PC-3 (cell line): ENCODE data around the gene KYNU. TPM values are rescaled to one million over a fixed set of nuclear protein-coding genes. Genes with fewer than 3 reads are reported as not detected.
A peak's percentile ranks its signal among the peaks of the same experiment; 100 is the strongest.

Experiments used
- ATAC-seq: fragments of 200-7000 bp; cut with Tn5 transposase; 2 replicates; pipeline ENCODE4 v1.9.1; 2020; ENCODE audit warnings: mild to moderate bottlenecking, moderate library complexity
- BruUV-seq: library from RNA; stranded (reverse); fragments of 400-500 nt; replicated peaks from 2 replicates; lab custom pipeline; 2021; lab: Mats Ljungman, UMichigan
- CTCF ChIA-PET: fragments of 300-600 bp; sonication (Branson Sonifier 250); formaldehyde crosslinking; loops from one replicate; lab custom pipeline; 2022; ENCODE audit warnings: antibody characterized with exemption; lab: Charles Lee
- POLR2A ChIA-PET: fragments of 300-600 bp; sonication (Branson Sonifier 250); formaldehyde crosslinking; loops from one replicate; lab custom pipeline; 2022; ENCODE audit warnings: antibody characterized with exemption; ENCODE audit not compliant: unreplicated experiment; lab: Charles Lee
- DNase-seq: peaks from one replicate; pipeline ENCODE4 v3.0.0-alpha.2; 2015
- H2AFZ ChIP-seq: fragments of 300-600 bp; sonication (generic); 2 replicates; pipeline ENCODE4 v1.6.0; 2016; ENCODE audit warnings: antibody characterized with exemption, low read length
- H3F3A ChIP-seq: fragments of 300-600 bp; sonication (generic); one replicate; pipeline ENCODE4 v1.6.0; 2017; ENCODE audit warnings: antibody characterized with exemption, low read length, control low read depth, mild to moderate bottlenecking; ENCODE audit not compliant: unreplicated experiment
- H3K27ac ChIP-seq: fragments of 300-600 bp; sonication (generic); 2 replicates; pipeline ENCODE4 v1.5.1; 2016; ENCODE audit warnings: mild to moderate bottlenecking, low read length
- H3K27me3 ChIP-seq: fragments of 300-600 bp; sonication (generic); 2 replicates; pipeline ENCODE4 v1.6.1; 2016; ENCODE audit warnings: low read length, mixed read lengths
- H3K36me3 ChIP-seq: fragments of 300-600 bp; sonication (generic); 2 replicates; pipeline ENCODE4 v1.6.1; 2016; ENCODE audit warnings: low read depth, mixed run types, low read length, mixed read lengths
- H3K4me1 ChIP-seq: fragments of 300-600 bp; sonication (generic); 2 replicates; pipeline ENCODE4 v1.5.1; 2016; ENCODE audit warnings: low read length; ENCODE audit not compliant: insufficient read depth
- H3K4me2 ChIP-seq: fragments of 300-600 bp; sonication (generic); 2 replicates; pipeline ENCODE4 v1.6.0; 2016; ENCODE audit warnings: low read length
- H3K4me3 ChIP-seq: fragments of 300-600 bp; sonication (generic); 2 replicates; pipeline ENCODE4 v1.5.1; 2016; ENCODE audit warnings: mild to moderate bottlenecking, low read length, mixed read lengths
- H3K79me2 ChIP-seq: fragments of 300-600 bp; sonication (generic); 2 replicates; pipeline ENCODE4 v1.6.1; 2017; ENCODE audit warnings: low read length, mixed read lengths
- H3K9ac ChIP-seq: fragments of 300-600 bp; sonication (generic); 2 replicates; pipeline ENCODE4 v1.6.0; 2016; ENCODE audit warnings: mild to moderate bottlenecking, low read length
- H3K9me2 ChIP-seq: fragments of 300-600 bp; sonication (generic); replicated peaks from 2 replicates; pipeline ENCODE4 v1.6.1; 2016; ENCODE audit warnings: mixed run types, low read length, mixed read lengths
- H3K9me3 ChIP-seq: fragments of 300-600 bp; sonication (generic); 2 replicates; pipeline ENCODE4 v1.6.1; 2016; ENCODE audit warnings: low read length, mixed read lengths
- H4K20me1 ChIP-seq: fragments of 300-600 bp; sonication (generic); 2 replicates; pipeline ENCODE4 v1.6.1; 2016; ENCODE audit warnings: low read length, mixed read lengths
- EZH2 ChIP-seq: fragments of 300-600 bp; sonication (generic); IDR thresholded peaks from one replicate; pipeline ENCODE4 v1.6.1; 2017; ENCODE audit warnings: antibody characterized with exemption, mild to moderate bottlenecking, low read length; ENCODE audit not compliant: unreplicated experiment
- EZH2phosphoT487 ChIP-seq: fragments of 300-600 bp; sonication (generic); IDR thresholded peaks from 2 replicates; pipeline ENCODE4 v1.6.1; 2018; ENCODE audit warnings: mild to moderate bottlenecking, antibody characterized with exemption, low read length, borderline replicate concordance
- intact Hi-C: fragments of 100-400 bp; cut with micrococcal nuclease; formaldehyde crosslinking; loops from 2 replicates; pipeline ENCODE4 v1.9.0; 2023
- total RNA-seq: library from RNA; depleted of rRNA; stranded (reverse); fragments of >200 nt; gene quantifications from 2 replicates; pipeline ENCODE4 v1.2.3, GENCODE V29; 2014
- TF ChIP-seq, protein P1 (sequence below): fragments of 300-600 bp; sonication (generic); conservative IDR thresholded peaks from 2 replicates; pipeline ENCODE4 v1.5.1; 2017; ENCODE audit warnings: antibody characterized with exemption, low read depth, mild to moderate bottlenecking, low read length

Gene KYNU
- total RNA-seq, 1 experiment from 2014 or later: 2.3 TPM

DNA sequence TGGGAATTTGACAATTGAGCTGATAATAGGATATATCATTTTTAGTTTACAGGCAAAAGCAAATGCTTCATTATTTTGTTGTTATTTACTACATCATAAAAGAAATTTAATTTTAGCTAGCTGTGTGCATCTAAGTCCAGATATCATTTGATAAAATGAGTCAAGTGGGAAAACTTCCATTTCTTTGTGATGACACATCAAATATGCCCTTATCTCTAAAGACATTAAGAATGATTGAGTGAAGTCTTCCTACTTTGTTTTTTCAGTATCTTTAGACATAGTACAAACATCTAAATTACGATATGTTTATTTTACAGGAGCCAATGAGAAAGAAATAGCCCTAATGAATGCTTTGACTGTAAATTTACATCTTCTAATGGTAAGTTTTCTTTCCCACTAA, 77.0 kb downstream of the KYNU start:
- Histone ChIP-seq H3F3A (no peaks in the 10 kb centered on the region), H3K27ac (no peak overlapping the region), H4K20me1 (no peaks in the 10 kb centered on the region), H3K4me1 (no peaks in the 10 kb centered on the region), H3K36me3 (no peaks in the 10 kb centered on the region), H2AFZ (no peak overlapping the region), H3K79me2 (no peaks in the 10 kb centered on the region), H3K27me3 (no peaks in the 10 kb centered on the region), H3K4me3 (no peak overlapping the region), H3K9ac (no peak overlapping the region), H3K9me3 (no peaks in the 10 kb centered on the region), H3K9me2 (no peaks in the 10 kb centered on the region), H3K4me2 (no peak overlapping the region)
- ATAC-seq (no peak), DNase-seq (no peak)
- no TSS peak for BruUV-seq
- CTCF ChIA-PET: no interaction called here
- intact Hi-C loops: no loop called here
- POLR2A ChIA-PET: no interaction called here
- no peak for TF ChIP-seq EZH2
- TF ChIP-seq EZH2phosphoT487: no peak
- TF ChIP-seq, protein P1, sequence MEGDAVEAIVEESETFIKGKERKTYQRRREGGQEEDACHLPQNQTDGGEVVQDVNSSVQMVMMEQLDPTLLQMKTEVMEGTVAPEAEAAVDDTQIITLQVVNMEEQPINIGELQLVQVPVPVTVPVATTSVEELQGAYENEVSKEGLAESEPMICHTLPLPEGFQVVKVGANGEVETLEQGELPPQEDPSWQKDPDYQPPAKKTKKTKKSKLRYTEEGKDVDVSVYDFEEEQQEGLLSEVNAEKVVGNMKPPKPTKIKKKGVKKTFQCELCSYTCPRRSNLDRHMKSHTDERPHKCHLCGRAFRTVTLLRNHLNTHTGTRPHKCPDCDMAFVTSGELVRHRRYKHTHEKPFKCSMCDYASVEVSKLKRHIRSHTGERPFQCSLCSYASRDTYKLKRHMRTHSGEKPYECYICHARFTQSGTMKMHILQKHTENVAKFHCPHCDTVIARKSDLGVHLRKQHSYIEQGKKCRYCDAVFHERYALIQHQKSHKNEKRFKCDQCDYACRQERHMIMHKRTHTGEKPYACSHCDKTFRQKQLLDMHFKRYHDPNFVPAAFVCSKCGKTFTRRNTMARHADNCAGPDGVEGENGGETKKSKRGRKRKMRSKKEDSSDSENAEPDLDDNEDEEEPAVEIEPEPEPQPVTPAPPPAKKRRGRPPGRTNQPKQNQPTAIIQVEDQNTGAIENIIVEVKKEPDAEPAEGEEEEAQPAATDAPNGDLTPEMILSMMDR: no peak

DNA sequence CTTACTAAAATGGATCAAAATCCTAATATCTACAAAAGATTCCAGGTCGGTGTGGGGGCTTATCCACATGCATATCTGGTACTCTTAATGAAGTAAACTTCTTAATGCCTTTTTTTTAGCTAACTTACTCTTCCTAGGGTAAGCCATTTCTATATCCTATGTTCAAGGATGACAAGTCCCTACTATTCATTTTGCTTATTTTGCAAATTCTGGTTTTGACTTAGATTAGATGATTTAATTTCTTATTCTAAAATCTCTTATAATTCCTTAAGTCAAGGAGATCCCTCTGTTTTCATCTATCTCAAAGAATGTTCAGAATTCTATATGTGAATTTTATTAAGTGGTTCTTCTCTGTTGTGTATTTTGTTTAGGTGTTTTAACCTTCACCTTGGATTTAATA, 79.7 kb downstream of the KYNU start:
- no peak overlapping the region for H3K4me2 ChIP-seq
- TF ChIP-seq, protein P1: no peak
- TF ChIP-seq EZH2phosphoT487 (no peak), EZH2 (no peak)
- no peak overlapping the region for H3K9ac ChIP-seq
- no peak overlapping the region for H2AFZ ChIP-seq
- H3K9me2 ChIP-seq: no peaks in the 10 kb centered on the region
- intact Hi-C loops: no loop called here
- CTCF ChIA-PET: no interaction called here
- no peaks in the 10 kb centered on the region for H3K79me2 ChIP-seq
- POLR2A ChIA-PET: no interaction called here
- no peaks in the 10 kb centered on the region for H3K36me3 ChIP-seq
- H3F3A ChIP-seq: no peaks in the 10 kb centered on the region
- H3K4me1 ChIP-seq: no peaks in the 10 kb centered on the region
- ATAC-seq (no peak), DNase-seq (no peak)
- no peaks in the 10 kb centered on the region for H4K20me1 ChIP-seq
- H3K27me3 ChIP-seq: no peaks in the 10 kb centered on the region
- no peak overlapping the region for H3K27ac ChIP-seq
- BruUV-seq: no TSS peak
- no peak overlapping the region for H3K4me3 ChIP-seq
- no peaks in the 10 kb centered on the region for H3K9me3 ChIP-seq

DNA sequence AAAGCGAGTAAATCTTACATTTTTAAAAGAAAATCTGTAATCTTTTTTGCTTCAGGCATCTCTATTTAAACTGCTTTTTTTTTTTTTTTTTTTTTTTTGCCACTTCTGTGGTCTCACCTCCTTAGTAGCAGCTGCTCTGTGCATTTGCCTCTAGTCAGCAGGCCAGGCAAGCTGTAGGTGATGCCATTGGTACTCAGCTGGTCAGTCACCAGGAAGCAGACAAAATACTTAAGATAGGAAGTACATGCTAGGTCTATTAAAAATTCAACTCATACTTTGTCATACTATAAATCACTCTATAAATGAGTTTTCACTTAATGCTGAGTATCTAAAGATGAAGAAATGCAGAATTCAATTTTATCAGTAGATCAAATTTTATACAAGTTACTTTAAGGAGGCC, 83.7 kb downstream of the KYNU start:
- Histone ChIP-seq H3K4me2 (no peak overlapping the region), H2AFZ (no peak overlapping the region), H3K27me3 (no peaks in the 10 kb centered on the region), H3K27ac (no peak overlapping the region), H3K9ac (no peak overlapping the region), H3K79me2 (no peaks in the 10 kb centered on the region), H3K4me1 (no peaks in the 10 kb centered on the region), H3K4me3 (no peak overlapping the region), H4K20me1 (no peaks in the 10 kb centered on the region), H3K9me3 (no peaks in the 10 kb centered on the region), H3K36me3 (no peaks in the 10 kb centered on the region), H3F3A (no peaks in the 10 kb centered on the region), H3K9me2 (no peaks in the 10 kb centered on the region)
- ChIA-PET POLR2A (no interaction called here), CTCF (interaction anchor here (0.7 kb wide), 1 partner anchor 13 kb away, joined by 10 read pairs; no protein-coding TSS in a partner anchor)
- peak; percentile 97 for ATAC-seq
- TF ChIP-seq EZH2phosphoT487: no peak
- TF ChIP-seq, protein P1: no peak
- no peak for TF ChIP-seq EZH2
- no TSS peak for BruUV-seq
- intact Hi-C loops: no loop called here
- DNase-seq: peak; percentile 29
